Measurements from ENCODE around the gene ERP27. TPM values are rescaled to one million over a fixed set of nuclear protein-coding genes. Genes with fewer than 3 reads are reported as not detected.

ERP27 gene
- total RNA-seq, 2 donors from 2014 or later: 9.9 to 14.9 TPM

DNA sequence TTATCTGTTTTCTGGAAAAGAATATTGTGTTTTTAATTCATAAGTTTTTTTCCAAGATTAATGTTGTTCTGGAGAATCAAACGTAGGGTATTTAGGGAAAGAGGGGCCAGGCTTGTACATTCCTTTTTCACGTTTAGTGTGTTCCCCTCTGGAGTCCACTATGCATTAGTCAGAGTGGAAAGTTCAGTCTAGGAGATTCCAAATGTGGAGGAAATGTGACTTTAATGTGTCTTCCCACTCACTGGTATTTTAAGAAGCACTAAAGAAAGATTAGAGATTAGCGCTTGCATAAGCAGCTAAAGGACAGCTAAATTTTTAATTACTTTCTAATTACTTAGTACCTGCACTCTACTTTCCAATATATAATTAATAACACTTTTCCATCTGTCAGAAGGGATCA lies 30.1 kb upstream of the ERP27 start:
- H3K36me3 Mint-ChIP-seq (ENCODE audit: low read depth): no peaks in the 10 kb centered on the region
- ATAC-seq (no peak), DNase-seq (no peak)
- peaks cover 30% of the 10 kb centered on the region for H3K4me1 Mint-ChIP-seq
- H3K9me3 ChIP-seq (ENCODE audit: control insufficient read depth, low read length, poor library complexity, severe bottlenecking): no peaks in the 10 kb centered on the region
- H3K27me3 Mint-ChIP-seq: no peaks in the 10 kb centered on the region
- no peak overlapping the region for H3K4me3 Mint-ChIP-seq
- no peak overlapping the region for H3K27ac Mint-ChIP-seq

DNA sequence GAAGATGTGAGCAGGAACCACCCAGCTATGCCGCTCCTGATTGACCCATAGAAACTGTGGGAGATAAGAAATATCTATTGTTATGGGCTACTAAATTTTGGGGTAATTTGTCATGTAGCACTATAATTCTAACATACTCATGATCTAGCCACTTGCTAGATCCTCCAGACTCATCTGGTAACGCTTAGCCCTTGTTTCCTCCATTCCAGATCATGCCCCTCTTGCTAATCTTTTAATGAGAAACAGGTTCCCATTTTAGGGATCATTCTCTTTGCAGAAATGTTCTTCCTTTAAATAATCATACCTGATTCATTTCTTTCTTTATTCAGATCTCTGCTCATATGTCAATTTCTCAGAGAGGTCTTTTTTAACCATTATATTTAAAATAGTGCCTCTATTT lies 26.9 kb upstream of the ERP27 start:
- no peak for ATAC-seq
- H3K27ac Mint-ChIP-seq: peak overlapping the region; percentile 100
- peaks cover 41% of the 10 kb centered on the region for H3K4me1 Mint-ChIP-seq
- no peaks in the 10 kb centered on the region for H3K9me3 ChIP-seq (ENCODE audit: control insufficient read depth, low read length, poor library complexity, severe bottlenecking)
- no peak for DNase-seq
- H3K4me3 Mint-ChIP-seq: no peak overlapping the region
- H3K36me3 Mint-ChIP-seq (ENCODE audit: low read depth): peaks cover 9% of the 10 kb centered on the region
- H3K27me3 Mint-ChIP-seq: no peaks in the 10 kb centered on the region

DNA sequence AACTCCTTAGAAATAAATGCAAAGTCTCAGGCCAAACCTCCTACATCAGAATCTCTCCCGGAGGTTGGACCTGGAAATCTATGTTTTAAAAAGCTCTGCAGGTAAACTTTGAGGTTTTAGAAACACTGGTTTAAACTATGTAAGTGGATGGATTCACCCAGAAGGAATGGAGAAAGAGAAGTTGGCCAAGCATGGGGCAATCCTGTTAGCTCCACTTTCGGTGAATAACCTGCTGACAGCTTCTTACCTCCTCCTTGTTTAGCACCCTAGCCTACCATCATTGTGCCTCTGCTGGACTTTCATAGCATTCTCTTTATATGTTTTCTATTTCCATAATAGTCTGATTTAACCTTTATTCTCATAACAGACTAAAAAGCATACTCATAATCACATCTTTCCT lies 26.1 kb upstream of the ERP27 start:
- Mint-ChIP-seq H3K27me3 (no peaks in the 10 kb centered on the region), H3K27ac (peak overlapping the region; percentile 100), H3K4me1 (peaks cover 43% of the 10 kb centered on the region), H3K36me3 (ENCODE audit: low read depth) (peaks cover 12% of the 10 kb centered on the region), H3K4me3 (no peak overlapping the region)
- DNase-seq (no peak), ATAC-seq (no peak)
- no peaks in the 10 kb centered on the region for H3K9me3 ChIP-seq (ENCODE audit: control insufficient read depth, low read length, poor library complexity, severe bottlenecking)

DNA sequence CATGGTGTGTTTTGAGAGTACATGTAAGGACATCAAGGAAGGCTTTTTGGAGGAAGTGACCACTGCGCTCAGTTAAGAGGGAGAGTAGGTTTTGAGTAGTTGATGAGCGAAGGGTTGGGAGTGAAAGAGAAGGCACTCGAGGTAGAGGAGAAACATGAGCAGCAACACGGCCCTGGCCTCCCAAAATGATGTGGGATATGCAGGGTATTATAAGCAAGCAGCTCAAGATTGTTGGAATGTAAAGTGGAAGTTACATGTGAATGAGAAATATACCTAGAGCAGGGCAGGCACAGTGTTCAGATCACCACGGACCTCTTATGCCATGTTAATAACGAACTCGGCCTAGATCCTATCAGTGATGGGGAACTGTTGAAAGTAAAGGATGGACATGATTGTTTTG lies 25.2 kb upstream of the ERP27 start:
- Mint-ChIP-seq H3K4me3 (peak overlapping the region; percentile 2), H3K27ac (peak overlapping the region; percentile 100), H3K27me3 (no peaks in the 10 kb centered on the region), H3K4me1 (peaks cover 50% of the 10 kb centered on the region), H3K36me3 (ENCODE audit: low read depth) (peaks cover 17% of the 10 kb centered on the region)
- DNase-seq: no peak
- no peaks in the 10 kb centered on the region for H3K9me3 ChIP-seq (ENCODE audit: control insufficient read depth, low read length, poor library complexity, severe bottlenecking)
- no peak for ATAC-seq

DNA sequence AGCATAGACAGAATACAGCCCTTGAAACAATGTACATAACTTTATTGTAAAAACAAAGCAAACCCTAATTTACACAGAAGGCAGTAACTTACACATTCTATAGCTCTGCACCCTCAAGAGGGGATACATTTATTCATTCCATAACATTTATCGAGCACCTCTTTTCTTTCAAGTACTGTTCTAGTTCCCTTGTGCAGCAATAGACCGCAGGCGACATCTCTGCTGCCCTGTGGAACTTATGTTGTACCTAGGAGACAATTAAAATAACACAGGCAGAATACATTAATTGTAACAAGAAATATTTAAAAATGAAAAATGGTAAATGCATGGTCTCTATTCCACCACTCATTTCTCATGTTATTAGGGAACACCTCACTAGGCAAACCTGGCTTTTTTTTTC lies 24.5 kb upstream of the ERP27 start:
- H3K27me3 Mint-ChIP-seq: no peaks in the 10 kb centered on the region
- peak overlapping the region; percentile 28 for H3K4me3 Mint-ChIP-seq
- peaks cover 53% of the 10 kb centered on the region for H3K4me1 Mint-ChIP-seq
- no peak for ATAC-seq
- no peak for DNase-seq
- no peaks in the 10 kb centered on the region for H3K9me3 ChIP-seq (ENCODE audit: control insufficient read depth, low read length, poor library complexity, severe bottlenecking)
- peaks cover 18% of the 10 kb centered on the region for H3K36me3 Mint-ChIP-seq (ENCODE audit: low read depth)
- H3K27ac Mint-ChIP-seq: peak overlapping the region; percentile 100

DNA sequence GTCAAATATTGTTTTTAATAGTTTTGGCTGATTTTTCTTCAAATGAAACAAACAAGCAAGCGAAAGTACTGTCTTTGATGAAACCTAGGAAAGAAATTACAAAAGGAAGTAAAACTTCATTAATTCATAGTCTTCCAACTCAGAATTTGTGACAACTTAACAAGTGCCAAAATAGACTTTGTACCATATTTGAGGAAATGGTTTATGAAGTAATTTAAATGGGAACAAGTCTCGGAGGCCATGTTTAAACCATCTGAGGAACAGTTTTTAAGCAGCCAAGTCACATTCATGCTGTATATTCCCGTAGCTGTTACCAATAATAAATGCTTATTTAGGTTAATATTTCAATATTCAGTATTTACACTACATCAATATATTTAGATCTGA lies 23.8 kb upstream of the ERP27 start:
- Mint-ChIP-seq H3K27ac (peak overlapping the region; percentile 100), H3K4me1 (peaks cover 55% of the 10 kb centered on the region), H3K27me3 (no peaks in the 10 kb centered on the region), H3K4me3 (peak overlapping the region; percentile 100), H3K36me3 (ENCODE audit: low read depth) (peaks cover 21% of the 10 kb centered on the region)
- ATAC-seq (no peak), DNase-seq (no peak)
- no peaks in the 10 kb centered on the region for H3K9me3 ChIP-seq (ENCODE audit: control insufficient read depth, low read length, poor library complexity, severe bottlenecking)

DNA sequence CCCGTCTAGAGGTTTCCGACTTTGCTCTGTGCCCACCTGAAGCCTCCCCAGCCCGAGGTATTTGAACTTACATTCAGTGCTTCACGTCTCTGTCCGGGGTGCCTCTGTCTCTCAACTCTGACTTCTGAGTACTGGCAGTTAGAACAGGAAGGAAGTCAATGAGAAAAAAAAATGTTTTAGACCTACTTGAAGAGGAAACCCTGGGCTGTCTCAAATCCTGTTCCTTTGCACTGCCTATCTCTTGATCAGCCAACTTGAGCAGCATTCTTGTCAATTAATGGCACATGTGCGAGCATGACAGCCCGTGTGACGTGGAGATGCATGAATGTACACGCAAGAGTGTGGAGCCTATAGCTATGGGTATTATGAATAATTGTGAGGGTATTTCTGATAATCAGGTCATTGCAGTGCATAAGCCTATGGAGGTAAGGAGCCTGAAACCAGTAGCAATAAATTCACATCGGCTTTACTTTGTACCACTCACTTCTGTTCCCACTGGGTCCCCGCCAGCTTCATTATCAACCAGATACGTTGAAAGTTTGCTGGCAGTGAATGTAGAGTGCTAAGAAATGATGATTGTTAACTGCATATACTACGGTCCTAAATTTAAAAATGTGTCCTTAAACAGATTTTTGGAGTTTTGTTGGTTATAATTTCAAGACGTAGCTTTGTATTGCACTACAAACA lies 23.3 kb upstream of the ERP27 start, which contains the start of gene ARHGDIB:
Gene ARHGDIB (minus strand): TSS at position 136 of the 687 bp plus-strand sequence. CDS start 10,889 bp downstream, outside the sequence.
- peak within 1 kb of the TSS; percentile 100 for H3K4me3 Mint-ChIP-seq
- ATAC-seq: peak; percentile 81
- H3K27me3 Mint-ChIP-seq: no peaks in the 10 kb centered on the region
- H3K9me3 ChIP-seq (ENCODE audit: control insufficient read depth, low read length, poor library complexity, severe bottlenecking): no peaks in the 10 kb centered on the region
- H3K27ac Mint-ChIP-seq: peak within 1 kb of the TSS; percentile 100
- peak; percentile 56 to 73 (median 64) for DNase-seq
- H3K36me3 Mint-ChIP-seq (ENCODE audit: low read depth): peaks cover 21% of the 10 kb centered on the region
- H3K4me1 Mint-ChIP-seq: peaks cover 59% of the 10 kb centered on the region

DNA sequence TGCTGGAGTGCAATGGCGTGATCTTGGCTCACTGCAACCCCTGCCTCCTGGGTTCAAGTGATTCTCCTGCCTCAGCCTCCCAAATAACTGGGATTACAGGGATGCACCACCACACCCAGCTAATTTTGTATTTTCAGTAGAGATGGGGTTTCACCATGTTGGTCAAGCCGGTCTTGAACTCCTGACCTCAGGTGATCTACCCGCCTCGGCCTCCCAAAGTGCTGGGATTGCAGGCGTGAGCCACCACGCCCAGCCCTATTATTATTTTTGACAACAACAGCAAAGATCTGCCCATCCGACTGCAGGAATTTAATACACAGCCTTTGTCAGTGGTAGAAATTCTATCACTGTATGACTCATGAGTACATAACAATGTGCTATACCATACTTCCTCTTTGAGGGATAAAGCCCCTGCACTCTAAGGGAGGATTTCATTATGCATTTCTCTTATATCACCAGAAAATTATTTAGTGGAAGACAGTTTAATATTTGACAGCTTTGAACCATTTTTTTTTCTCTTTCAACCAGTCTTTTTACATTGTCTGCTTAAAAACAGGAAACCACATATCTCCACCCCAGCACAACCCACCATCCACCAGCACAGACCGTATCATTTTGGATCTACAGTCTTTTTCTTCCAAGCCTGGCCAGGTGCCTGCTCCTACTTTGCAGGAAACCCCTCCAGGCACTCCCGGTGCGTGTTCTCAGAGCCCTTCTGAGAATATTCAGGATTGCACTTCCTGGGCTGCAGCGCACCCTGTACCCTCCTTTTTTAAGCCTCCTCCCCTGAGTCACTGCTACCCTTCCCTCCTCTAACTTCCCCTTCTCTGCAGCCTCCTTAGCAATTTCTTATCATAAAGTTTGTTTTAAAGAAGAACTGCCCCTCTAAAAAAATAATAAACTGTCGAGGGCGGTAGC lies 22.5 kb upstream of the ERP27 start:
- H3K9me3 ChIP-seq (ENCODE audit: control insufficient read depth, low read length, poor library complexity, severe bottlenecking): no peaks in the 10 kb centered on the region
- peak in 2 of 3 donors; percentile 22 to 41 for DNase-seq
- H3K4me1 Mint-ChIP-seq: peaks cover 64% of the 10 kb centered on the region
- peak overlapping the region; percentile 100 for H3K4me3 Mint-ChIP-seq
- H3K36me3 Mint-ChIP-seq (ENCODE audit: low read depth): peaks cover 21% of the 10 kb centered on the region
- peak; percentile 53 for ATAC-seq
- H3K27ac Mint-ChIP-seq: peak overlapping the region; percentile 100
- H3K27me3 Mint-ChIP-seq: no peaks in the 10 kb centered on the region

DNA sequence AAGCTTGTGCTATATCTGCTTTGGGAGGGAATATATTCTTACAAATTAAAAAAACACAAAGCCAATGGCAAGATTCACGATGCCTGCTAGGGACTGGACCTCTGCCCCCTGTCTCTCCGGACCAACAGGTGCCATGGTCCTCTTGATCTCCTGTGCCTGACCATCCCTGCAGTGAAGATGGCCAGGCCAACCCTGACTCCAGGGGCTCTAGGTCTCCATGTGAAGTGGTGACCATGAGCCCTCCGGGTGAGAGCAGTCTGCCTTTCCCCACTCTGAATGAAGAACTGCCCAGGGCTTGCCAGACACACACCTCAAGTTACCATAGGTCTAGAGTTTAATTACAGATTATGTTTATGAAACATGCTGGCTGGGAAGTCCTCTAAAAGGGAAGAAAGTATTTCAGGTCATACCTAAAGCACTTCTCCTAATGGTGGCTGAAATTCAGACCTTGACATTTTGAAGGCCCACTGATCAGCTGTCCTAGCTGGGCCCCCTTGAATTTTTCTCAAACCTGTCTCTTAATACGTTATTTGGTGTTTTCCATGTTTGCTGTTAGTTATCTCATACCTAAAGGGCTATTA lies 21.7 kb upstream of the ERP27 start:
- no peak for DNase-seq
- H3K4me3 Mint-ChIP-seq: peak overlapping the region; percentile 100
- no peaks in the 10 kb centered on the region for H3K9me3 ChIP-seq (ENCODE audit: control insufficient read depth, low read length, poor library complexity, severe bottlenecking)
- no peaks in the 10 kb centered on the region for H3K27me3 Mint-ChIP-seq
- no peak for ATAC-seq
- peaks cover 21% of the 10 kb centered on the region for H3K36me3 Mint-ChIP-seq (ENCODE audit: low read depth)
- H3K4me1 Mint-ChIP-seq: peaks cover 60% of the 10 kb centered on the region
- peak overlapping the region; percentile 100 for H3K27ac Mint-ChIP-seq

DNA sequence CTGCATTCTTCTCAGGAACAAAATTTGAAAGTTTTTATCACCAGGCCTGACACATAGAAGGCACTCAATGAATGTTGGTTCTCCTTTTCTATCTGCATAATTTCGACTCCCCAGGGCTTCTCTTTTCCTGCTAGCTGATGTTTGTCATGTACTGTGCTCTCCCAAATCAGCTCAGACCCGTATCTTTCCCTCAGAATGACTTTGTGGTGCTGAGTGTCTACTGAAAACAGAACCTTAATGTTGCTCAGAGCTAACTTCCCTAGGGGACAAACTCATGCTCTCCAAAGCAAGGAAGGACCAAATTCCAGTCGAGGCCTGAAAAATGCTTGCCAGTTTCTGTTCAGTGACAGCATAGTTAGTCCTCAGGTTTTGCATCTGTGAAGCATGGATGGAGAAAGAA lies 21.1 kb upstream of the ERP27 start:
- no peaks in the 10 kb centered on the region for H3K9me3 ChIP-seq (ENCODE audit: control insufficient read depth, low read length, poor library complexity, severe bottlenecking)
- H3K4me1 Mint-ChIP-seq: peaks cover 58% of the 10 kb centered on the region
- no peak for DNase-seq
- no peak for ATAC-seq
- H3K36me3 Mint-ChIP-seq (ENCODE audit: low read depth): peaks cover 21% of the 10 kb centered on the region
- no peaks in the 10 kb centered on the region for H3K27me3 Mint-ChIP-seq
- H3K4me3 Mint-ChIP-seq: peak overlapping the region; percentile 100
- H3K27ac Mint-ChIP-seq: peak overlapping the region; percentile 100

DNA sequence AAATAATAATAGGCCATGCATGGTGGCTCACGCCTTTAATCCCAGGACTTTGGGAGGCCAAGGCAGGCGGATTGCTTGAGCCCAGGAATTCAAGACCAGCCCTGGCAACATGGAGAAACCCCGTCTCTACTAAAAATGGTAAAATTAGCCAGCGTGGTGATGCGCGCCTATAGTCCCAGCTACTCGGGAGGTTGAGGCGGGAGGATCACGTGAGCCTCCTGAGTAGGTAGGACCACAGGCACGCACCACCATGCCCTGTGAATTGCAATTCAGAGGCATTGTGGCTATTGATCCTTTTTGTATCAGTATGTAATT lies 20.7 kb upstream of the ERP27 start:
- H3K9me3 ChIP-seq (ENCODE audit: control insufficient read depth, low read length, poor library complexity, severe bottlenecking): no peaks in the 10 kb centered on the region
- peak overlapping the region; percentile 100 for H3K27ac Mint-ChIP-seq
- no peak for DNase-seq
- H3K4me1 Mint-ChIP-seq: peaks cover 60% of the 10 kb centered on the region
- ATAC-seq: no peak
- H3K36me3 Mint-ChIP-seq (ENCODE audit: low read depth): peaks cover 21% of the 10 kb centered on the region
- H3K27me3 Mint-ChIP-seq: no peaks in the 10 kb centered on the region
- peak overlapping the region; percentile 100 for H3K4me3 Mint-ChIP-seq

DNA sequence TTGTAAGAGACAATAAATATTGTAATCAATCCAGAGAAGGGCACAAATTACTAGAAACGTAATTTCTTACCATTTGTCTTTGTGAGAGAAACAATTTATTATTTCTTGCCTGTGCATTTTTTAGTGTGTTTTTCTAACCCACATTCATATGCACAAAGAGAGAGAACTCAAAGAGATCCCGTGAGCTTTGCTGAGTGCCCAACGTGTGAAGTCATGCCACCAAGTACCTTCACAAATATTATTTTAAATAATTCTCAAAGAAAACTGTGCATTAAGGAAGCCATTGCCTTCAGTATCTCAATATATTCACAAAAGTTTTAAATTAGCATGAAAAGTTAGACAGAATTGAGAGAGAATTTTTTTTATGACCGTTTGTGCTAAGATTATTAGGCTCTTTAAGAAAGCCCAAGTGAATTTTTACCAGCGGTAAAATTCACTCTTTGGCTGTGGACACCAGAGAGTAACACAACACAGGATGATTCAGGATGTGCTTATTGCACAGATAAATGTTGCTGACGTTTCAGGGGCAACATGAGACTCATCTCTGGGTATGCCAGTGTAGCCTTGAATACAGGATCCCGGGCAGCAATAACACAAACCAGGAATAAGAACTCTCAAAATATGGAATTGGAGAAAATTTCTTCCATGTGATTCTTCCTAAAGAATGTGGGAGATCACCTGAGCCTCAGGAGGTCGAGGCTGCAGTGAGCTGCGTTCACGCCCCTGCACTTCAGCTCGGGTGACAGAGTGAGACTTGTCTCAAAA lies 20.2 kb upstream of the ERP27 start:
- Mint-ChIP-seq H3K4me1 (peaks cover 61% of the 10 kb centered on the region), H3K4me3 (peak overlapping the region; percentile 100), H3K27me3 (no peaks in the 10 kb centered on the region), H3K36me3 (ENCODE audit: low read depth) (peaks cover 24% of the 10 kb centered on the region), H3K27ac (peak overlapping the region; percentile 100)
- H3K9me3 ChIP-seq (ENCODE audit: control insufficient read depth, low read length, poor library complexity, severe bottlenecking): no peaks in the 10 kb centered on the region
- DNase-seq (no peak), ATAC-seq (no peak)
